IMR-90 (cell line): ENCODE measurements around the gene RAPGEF3. TPM values are rescaled to one million over a fixed set of nuclear protein-coding genes. Genes with fewer than 3 reads are reported as not detected.

Experiments used
- ATAC-seq: fragments of 200-7000 bp; cut with Tn5 transposase; 2 replicates; pipeline ENCODE4 v1.9.1; 2020; ENCODE audit warnings: low read depth, mild to moderate bottlenecking, moderate library complexity
- BruUV-seq: library from RNA; stranded (reverse); fragments of 400-500 nt; replicated peaks from 2 replicates; lab custom pipeline; 2021; lab: Mats Ljungman, UMichigan
- CTCF ChIA-PET: fragments of 300-600 bp; formaldehyde crosslinking; extraction: SDS; loops from one replicate; lab custom pipeline; 2021; ENCODE audit warnings: antibody characterized with exemption; lab: Yijun Ruan, JAX
- POLR2A ChIA-PET: fragments of 300-600 bp; sonication (Branson Sonifier 250); formaldehyde crosslinking; loops from one replicate; lab custom pipeline; 2022; ENCODE audit warnings: antibody characterized with exemption; ENCODE audit not compliant: unreplicated experiment; lab: Charles Lee
- DNase-seq: peaks from one replicate; pipeline ENCODE4 v3.0.0; 2013
- H2AFZ ChIP-seq: replicated peaks from 2 replicates; pipeline ENCODE3; 2013; ENCODE audit warnings: low read length, mild to moderate bottlenecking; ENCODE audit not compliant: poor library complexity
- H2AK5ac ChIP-seq: 2 replicates; pipeline ENCODE4 v1.6.1; 2013; ENCODE audit warnings: low read depth, low read length, inconsistent platforms
- H2AK9ac ChIP-seq: replicated peaks from 2 replicates; pipeline ENCODE3; 2013; ENCODE audit warnings: mild to moderate bottlenecking, low read depth, low read length, moderate library complexity; ENCODE audit not compliant: poor library complexity
- H2BK120ac ChIP-seq: 2 replicates; pipeline ENCODE4 v1.6.1; 2013; ENCODE audit warnings: low read depth, low read length, inconsistent platforms
- H2BK15ac ChIP-seq: 3 replicates; pipeline ENCODE4 v1.6.1; 2013; ENCODE audit warnings: low read depth, low read length, inconsistent platforms
- H2BK20ac ChIP-seq: 2 replicates; pipeline ENCODE4 v1.6.1; 2013; ENCODE audit warnings: low read depth, mild to moderate bottlenecking, inconsistent platforms, low read length, moderate library complexity
- H2BK5ac ChIP-seq: 2 replicates; pipeline ENCODE4 v1.6.1; 2013; ENCODE audit warnings: mild to moderate bottlenecking, low read depth, low read length, inconsistent platforms; ENCODE audit not compliant: poor library complexity, severe bottlenecking
- H3K14ac ChIP-seq: replicated peaks from 2 replicates; pipeline ENCODE4 v1.6.1; 2013; ENCODE audit warnings: low read depth, low read length, inconsistent platforms
- H3K18ac ChIP-seq: 2 replicates; pipeline ENCODE4 v1.6.1; 2013; ENCODE audit warnings: low read depth, low read length, control low read depth
- H3K23ac ChIP-seq: 2 replicates; pipeline ENCODE4 v1.6.1; 2013; ENCODE audit warnings: low read depth, low read length, inconsistent platforms
- H3K27ac ChIP-seq: 2 replicates; pipeline ENCODE4 v1.5.1; 2013; ENCODE audit warnings: mild to moderate bottlenecking, control low read depth, low read length; ENCODE audit not compliant: insufficient read depth
- H3K27me3 ChIP-seq: 2 replicates; pipeline ENCODE4 v1.6.1; 2013; ENCODE audit warnings: low read length; ENCODE audit not compliant: control insufficient read depth, insufficient read depth
- H3K36me3 ChIP-seq: 2 replicates; pipeline ENCODE4 v1.6.1; 2013; ENCODE audit warnings: low read length, mixed read lengths; ENCODE audit not compliant: control insufficient read depth, insufficient read depth
- H3K4ac ChIP-seq: 2 replicates; pipeline ENCODE4 v1.6.1; 2013; ENCODE audit warnings: low read depth, low read length, inconsistent platforms
- H3K4me1 ChIP-seq: 2 replicates; pipeline ENCODE4 v1.6.1; 2013; ENCODE audit warnings: low read length, mixed read lengths; ENCODE audit not compliant: control insufficient read depth, insufficient read depth
- H3K4me2 ChIP-seq: 2 replicates; pipeline ENCODE4 v1.6.1; 2013; ENCODE audit warnings: low read depth, mild to moderate bottlenecking, control low read depth, low read length, moderate library complexity
- H3K4me3 ChIP-seq: 2 replicates; pipeline ENCODE4 v1.5.1; 2013; ENCODE audit warnings: low read depth, mild to moderate bottlenecking, control low read depth, low read length, moderate library complexity; ENCODE audit not compliant: insufficient read depth
- H3K56ac ChIP-seq: 2 replicates; pipeline ENCODE4 v1.6.1; 2013; ENCODE audit warnings: low read length, inconsistent platforms; ENCODE audit not compliant: insufficient read depth; ENCODE audit errors: extremely low read depth
- H3K79me1 ChIP-seq, 2 experiments: 2 replicates each; pipeline ENCODE4 v1.6.1; 2013; ENCODE audit warnings: low read length in 2 of 2, inconsistent platforms in 1 of 2, low read depth in 1 of 2
- H3K9ac ChIP-seq: 2 replicates; pipeline ENCODE4 v1.6.1; 2013; ENCODE audit warnings: low read depth, low read length, control low read depth
- H3K9me1 ChIP-seq: 2 replicates; pipeline ENCODE4 v1.6.1; 2013; ENCODE audit warnings: low read length, inconsistent platforms; ENCODE audit not compliant: insufficient read depth
- H3K9me3 ChIP-seq: 2 replicates; pipeline ENCODE4 v1.6.1; 2013; ENCODE audit warnings: low read length; ENCODE audit not compliant: control insufficient read depth, insufficient read depth
- H4K20me1 ChIP-seq: 2 replicates; pipeline ENCODE4 v1.6.1; 2013; ENCODE audit warnings: low read length, inconsistent platforms; ENCODE audit not compliant: insufficient read depth
- H4K5ac ChIP-seq: 2 replicates; pipeline ENCODE4 v1.6.1; 2013; ENCODE audit warnings: mild to moderate bottlenecking, low read depth, low read length, control low read depth
- H4K8ac ChIP-seq, 2 experiments: 2 replicates each; pipeline ENCODE4 v1.6.1; 2013; ENCODE audit warnings: low read depth in 2 of 2, low read length in 2 of 2, control low read depth in 1 of 2, inconsistent platforms in 1 of 2
- H4K91ac ChIP-seq: 2 replicates; pipeline ENCODE4 v1.6.1; 2013; ENCODE audit warnings: low read depth, low read length, inconsistent platforms; ENCODE audit not compliant: insufficient read depth
- CEBPB ChIP-seq: IDR thresholded peaks from 2 replicates; pipeline ENCODE4 v1.6.1; 2012; ENCODE audit warnings: low read depth, low read length, improper control_type of control experiment
- MAZ ChIP-seq: IDR thresholded peaks from 2 replicates; pipeline ENCODE4 v1.6.1; 2012; ENCODE audit warnings: low read depth, mild to moderate bottlenecking, low read length, improper control_type of control experiment, moderate library complexity, borderline replicate concordance
- WGBS, 2 experiments: methylation state at CpG; one replicate each; pipeline versions ENCODE4 v1.1.5 to v1.1.7; 2013; ENCODE audit warnings: missing lambda C conversion rate in 2 of 2; ENCODE audit not compliant: insufficient read length in 1 of 2; ENCODE audit errors: extremely low coverage in 2 of 2; 5-methylcytosine and 5-hydroxymethylcytosine counted together
- dilution Hi-C: fragments of 300-500 bp; cut with HindIII; formaldehyde crosslinking; loops from one replicate; pipeline ENCODE4 v1.14.3; 2018; ENCODE audit warnings: low sequenced_read_pairs; ENCODE audit not compliant: unreplicated experiment
- in situ Hi-C: fragments of 300-500 bp; cut with MboI; formaldehyde crosslinking; loops from 3 replicates; pipeline ENCODE4 v1.14.3; 2019; ENCODE audit warnings: low sequenced_read_pairs, inconsistent platforms, mixed read lengths
- intact Hi-C: fragments of 100-400 bp; cut with micrococcal nuclease; formaldehyde crosslinking; loops from 2 replicates; pipeline ENCODE4 v1.10.0; 2022
- polyA plus RNA-seq, 3 experiments: library from polyadenylated mRNA; depleted of rRNA; stranded (reverse); fragments of >200 nt; gene quantifications; 2 replicates each; pipeline ENCODE4 v1.2.3, GENCODE V29; 2012; ENCODE audit warnings: low replicate concordance in 1 of 3
- total RNA-seq: library from RNA; depleted of rRNA; stranded (reverse); fragments of >200 nt; gene quantifications from 2 replicates; pipeline ENCODE4 v1.2.3, GENCODE V29; 2012

Gene RAPGEF3
- total and polyA plus RNA-seq, 2 of the 4 experiments (the other 2 are of a cell fraction): 1.3 to 2.0 TPM

DNA sequence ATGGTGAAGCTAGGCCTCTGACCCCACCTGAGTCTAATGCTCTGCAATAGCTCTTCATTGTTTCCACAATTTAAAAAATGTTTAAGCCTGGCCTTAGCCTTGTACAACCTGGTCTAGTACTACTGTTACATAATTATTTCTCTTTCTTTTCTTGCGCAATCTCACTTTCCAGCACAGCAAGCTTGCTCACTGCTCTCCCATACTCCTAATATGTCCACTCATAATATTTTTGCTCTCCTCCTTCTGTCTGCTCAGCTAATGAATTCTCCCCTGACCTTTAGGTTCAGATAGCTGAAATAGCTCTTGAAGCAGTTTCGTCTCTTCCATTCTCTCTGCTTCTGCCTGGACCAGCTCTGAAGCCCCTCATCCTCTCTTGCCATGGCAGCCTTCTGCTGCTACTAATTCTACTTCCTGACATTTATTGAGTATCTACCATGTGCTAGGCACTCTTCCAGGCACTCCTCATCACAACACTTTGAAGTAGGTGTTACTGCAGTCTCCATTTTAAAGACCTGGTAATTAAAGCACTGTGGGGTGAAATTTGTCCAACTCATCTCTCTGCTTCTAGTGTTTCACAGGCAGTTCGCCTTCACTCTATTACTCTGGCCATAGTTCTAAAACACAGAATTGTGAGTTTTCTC lies 11.5 kb upstream of the RAPGEF3 start:
- H2BK15ac ChIP-seq: no peak overlapping the region
- peaks cover 11% of the 10 kb centered on the region for H3K4me1 ChIP-seq
- H3K14ac ChIP-seq: no peak overlapping the region
- TF ChIP-seq MAZ: no peak
- TF ChIP-seq CEBPB: peak; percentile 99
- no peak overlapping the region for H3K4me3 ChIP-seq
- H3K9me1 ChIP-seq: peaks cover 5% of the 10 kb centered on the region; the same call in 1 of the 2 replicates
- H3K18ac ChIP-seq: no peak overlapping the region
- in situ Hi-C loops (no loop called here), dilution Hi-C loops (no loop called here), intact Hi-C loops (loop anchor here (5.0 to 10.0 kb wide), 2 partner anchors 223 to 735 kb away; no protein-coding TSS in a partner anchor)
- H3K27ac ChIP-seq: no peak overlapping the region
- H3K9me3 ChIP-seq: no peaks in the 10 kb centered on the region
- ChIA-PET POLR2A (no interaction called here), CTCF (interaction anchor here (1.5 to 2.3 kb wide), 2 partner anchors 11 to 55 kb away, joined by 4 to 7 read pairs; partner anchors contain the start of gene RAPGEF3)
- H2BK20ac ChIP-seq: no peak overlapping the region
- no peak overlapping the region for H3K4me2 ChIP-seq
- no peak overlapping the region for H4K8ac ChIP-seq
- H4K91ac ChIP-seq: no peak overlapping the region
- no peak overlapping the region for H2BK5ac ChIP-seq
- no peak overlapping the region for H2BK120ac ChIP-seq
- no peak overlapping the region for H3K56ac ChIP-seq
- DNase-seq: peak; percentile 55
- no peak overlapping the region for H2AFZ ChIP-seq
- H3K79me1 ChIP-seq: peaks cover 0 to 3% of the 10 kb centered on the region in 2 experiments; a peak in 1 of 4 replicates
- 0 out of 2 replicates have a peak, but pooled peaks have one; percentile 5 for ATAC-seq
- no peaks in the 10 kb centered on the region for H3K36me3 ChIP-seq
- H4K5ac ChIP-seq: no peak overlapping the region
- H3K27me3 ChIP-seq: no peaks in the 10 kb centered on the region
- no peak overlapping the region for H2AK9ac ChIP-seq
- H3K9ac ChIP-seq: no peak overlapping the region
- no TSS peak for BruUV-seq
- H3K23ac ChIP-seq: no peak overlapping the region
- 100% methylated on average over 1 of the region's 3 CpGs; no CpG with 5 or more reads in 1 of the 2 experiments for WGBS, 2 experiments
- H3K4ac ChIP-seq: no peak overlapping the region
- no peaks in the 10 kb centered on the region for H4K20me1 ChIP-seq
- no peak overlapping the region for H2AK5ac ChIP-seq
